ENCODE results near the gene CIART.
A peak's percentile ranks its signal among the peaks of the same experiment; 100 is the strongest.

CIART gene

GRCh38 chr1:150321826-150322166 lies 39.4 kb downstream of the CIART start:
- Histone ChIP-seq H3K4me1 (peaks cover 0 to 25% (median 13%) of the 10 kb centered on the region in 4 donors), H3K27ac (peak overlapping the region; percentile 85 to 88), H3K27me3 (no peaks in the 10 kb centered on the region), H3K36me3 (peaks cover 18 to 24% (median 24%) of the 10 kb centered on the region in 3 donors), H3K9me3 (no peaks in the 10 kb centered on the region), H3K4me3 (peak overlapping the region; percentile 79 to 94)
- intact Hi-C loops (cut with DNase I; ENCODE audit: low total_unique reads), result no loop called here
- DNase-seq, result no peak
- no peak for TF ChIP-seq CTCF (IDR thresholded peaks at IDR 0.05)

GRCh38 chr1:150322310-150322709 lies 40.0 kb downstream of the CIART start:
- peak overlapping the region in 1 of 2 donors; percentile 88 for H3K27ac ChIP-seq
- H3K4me3 ChIP-seq, result peak overlapping the region; percentile 79 to 94
- H3K27me3 ChIP-seq, result no peaks in the 10 kb centered on the region
- H3K4me1 ChIP-seq, result peaks cover 0 to 25% (median 13%) of the 10 kb centered on the region in 4 donors
- H3K9me3 ChIP-seq, result no peaks in the 10 kb centered on the region
- no peak for TF ChIP-seq CTCF (IDR thresholded peaks at IDR 0.05)
- no peak for DNase-seq
- H3K36me3 ChIP-seq, result peaks cover 21 to 29% (median 29%) of the 10 kb centered on the region in 3 donors
- intact Hi-C loops (cut with DNase I; ENCODE audit: low total_unique reads), result no loop called here

- peaks cover 93 to 100% (median 94%) of the 10 kb centered on the region in 3 donors for H3K36me3 ChIP-seq
- H3K27me3 ChIP-seq, result no peaks in the 10 kb centered on the region
- no peaks in the 10 kb centered on the region for H3K4me1 ChIP-seq
- H3K4me3 ChIP-seq, result no peak overlapping the region
- H3K9me3 ChIP-seq, result no peaks in the 10 kb centered on the region
- DNase-seq, result no peak
- intact Hi-C loops (cut with DNase I; ENCODE audit: low total_unique reads), result no loop called here
- no peak overlapping the region for H3K27ac ChIP-seq
- TF ChIP-seq CTCF (IDR thresholded peaks at IDR 0.05), result no peak
These were observed 50.4 kb downstream of the CIART start for GRCh38 chr1:150332651-150333290.

All from tibial artery (tissue), 4 donors.